IMR-90 (cell line): ENCODE measurements around the gene TRIM41.

ENCODE experiments used
- BHLHE40 ChIP-seq: fragments of 150-350 bp; IDR thresholded peaks from 2 replicates; pipeline ENCODE4 v1.6.1; 2016; ENCODE audit warnings: mild to moderate bottlenecking, low read depth, low read length
- CHD1 ChIP-seq: IDR thresholded peaks from 2 replicates; pipeline ENCODE4 v1.6.1; 2012; ENCODE audit warnings: low read depth, low read length, improper control_type of control experiment
- CTCF ChIP-seq: conservative IDR thresholded peaks from 2 replicates; pipeline ENCODE4 v1.5.1; 2012; ENCODE audit warnings: mild to moderate bottlenecking, low read depth, low read length, improper control_type of control experiment
- MAZ ChIP-seq: IDR thresholded peaks from 2 replicates; pipeline ENCODE4 v1.6.1; 2012; ENCODE audit warnings: low read depth, mild to moderate bottlenecking, low read length, improper control_type of control experiment, moderate library complexity, borderline replicate concordance
- POLR2A ChIP-seq: IDR thresholded peaks from 2 replicates; pipeline ENCODE4 v1.6.1; 2012; ENCODE audit warnings: mild to moderate bottlenecking, low read depth, low read length
- RAD21 ChIP-seq: IDR thresholded peaks from 2 replicates; pipeline ENCODE4 v1.6.1; 2012; ENCODE audit warnings: low read length, improper control_type of control experiment

GRCh38 chr5:181263633-181264032 lies 40.6 kb downstream of the TRIM41 start:
- TF ChIP-seq CTCF (no peak), RAD21 (no peak), MAZ (no peak), CHD1 (no peak), POLR2A (no peak), BHLHE40 (no peak)
